ENCODE results near the gene PIGU. TPM values are rescaled to one million over a fixed set of nuclear protein-coding genes. Genes with fewer than 3 reads are reported as not detected.
"Not testable (repeated sequence)": the region's sequence is repeated elsewhere in the genome, so short reads cannot be mapped to it uniquely, and the experiment has no call there.

The PIGU gene
- total RNA-seq, 2 donors from 2014 or later: 35.8 to 41.2 TPM

DNA sequence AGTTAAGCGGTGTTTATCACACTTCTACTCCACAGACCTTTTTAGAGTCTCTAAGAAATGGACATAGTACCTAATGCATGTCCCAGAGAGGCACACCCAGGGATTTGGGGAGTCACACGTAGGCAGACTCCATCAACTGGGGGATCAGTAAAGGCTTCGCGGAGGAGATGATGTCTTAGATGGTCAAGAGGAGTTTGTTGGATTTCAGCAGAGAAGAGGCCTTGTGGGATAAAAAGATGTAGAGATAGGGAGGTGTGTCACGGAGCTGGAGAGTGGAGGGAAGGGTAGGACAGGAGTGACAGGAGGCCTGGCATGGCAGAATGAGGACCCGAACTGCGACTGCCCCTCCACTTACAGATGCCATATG is 151.6 kb downstream of the PIGU start:
- no peak overlapping the region for H3K4me3 ChIP-seq (ENCODE audit: low read length)
- H3K27me3 ChIP-seq (ENCODE audit: control insufficient read depth, insufficient read depth, low read length, poor library complexity, severe bottlenecking): no peaks in the 10 kb centered on the region
- Mint-ChIP-seq H3K4me1 (peaks cover 20% of the 10 kb centered on the region), H3K4me3 (no peak overlapping the region), H3K36me3 (ENCODE audit: low read depth) (peaks cover 74% of the 10 kb centered on the region), H3K27me3 (ENCODE audit: insufficient read depth) (no peaks in the 10 kb centered on the region), H3K9me3 (no peaks in the 10 kb centered on the region), H3K27ac (peak overlapping the region; percentile 12)
- 91% methylated on average over 7 of the region's 7 CpGs for WGBS, 2 experiments (ENCODE audit: insufficient coverage in 1 of 2, insufficient read length in 1 of 2)
- TF ChIP-seq, protein P1, sequence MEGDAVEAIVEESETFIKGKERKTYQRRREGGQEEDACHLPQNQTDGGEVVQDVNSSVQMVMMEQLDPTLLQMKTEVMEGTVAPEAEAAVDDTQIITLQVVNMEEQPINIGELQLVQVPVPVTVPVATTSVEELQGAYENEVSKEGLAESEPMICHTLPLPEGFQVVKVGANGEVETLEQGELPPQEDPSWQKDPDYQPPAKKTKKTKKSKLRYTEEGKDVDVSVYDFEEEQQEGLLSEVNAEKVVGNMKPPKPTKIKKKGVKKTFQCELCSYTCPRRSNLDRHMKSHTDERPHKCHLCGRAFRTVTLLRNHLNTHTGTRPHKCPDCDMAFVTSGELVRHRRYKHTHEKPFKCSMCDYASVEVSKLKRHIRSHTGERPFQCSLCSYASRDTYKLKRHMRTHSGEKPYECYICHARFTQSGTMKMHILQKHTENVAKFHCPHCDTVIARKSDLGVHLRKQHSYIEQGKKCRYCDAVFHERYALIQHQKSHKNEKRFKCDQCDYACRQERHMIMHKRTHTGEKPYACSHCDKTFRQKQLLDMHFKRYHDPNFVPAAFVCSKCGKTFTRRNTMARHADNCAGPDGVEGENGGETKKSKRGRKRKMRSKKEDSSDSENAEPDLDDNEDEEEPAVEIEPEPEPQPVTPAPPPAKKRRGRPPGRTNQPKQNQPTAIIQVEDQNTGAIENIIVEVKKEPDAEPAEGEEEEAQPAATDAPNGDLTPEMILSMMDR (conservative IDR thresholded peaks at IDR 0.05): no peak
- no peak for DNase-seq
- H3K36me3 ChIP-seq (ENCODE audit: control insufficient read depth, insufficient read depth, low read length): peaks cover 80% of the 10 kb centered on the region
- H3K27ac ChIP-seq (ENCODE audit: low read depth, low read length): no peak overlapping the region
- H3K4me1 ChIP-seq (ENCODE audit: control insufficient read depth, insufficient read depth, low read length): peaks cover 3% of the 10 kb centered on the region
- no peak overlapping the region for H3K9ac ChIP-seq (ENCODE audit: extremely low read depth, low read length, poor library complexity, severe bottlenecking)
- H3K9me3 ChIP-seq (ENCODE audit: control insufficient read depth, low read length): no peaks in the 10 kb centered on the region

DNA sequence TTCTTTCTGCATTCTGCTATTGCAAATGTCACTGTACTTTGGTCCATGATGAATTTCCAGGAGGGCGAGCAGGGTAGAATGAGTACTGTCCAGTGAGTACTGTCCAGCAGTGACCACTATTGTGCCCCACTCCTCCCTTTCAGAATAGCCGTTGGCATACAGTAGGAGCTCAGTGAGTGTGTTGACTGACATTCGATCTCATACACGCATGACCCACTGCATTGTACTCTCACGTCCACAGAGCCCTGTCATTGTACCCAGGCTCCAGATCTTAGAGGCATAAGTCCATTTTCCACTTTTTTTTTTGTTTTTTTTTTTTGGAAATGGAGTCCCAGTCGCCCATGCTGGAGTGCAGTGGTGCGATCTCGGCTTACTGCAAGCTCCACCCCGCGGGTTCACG is 152.5 kb downstream of the PIGU start:
- H3K4me3 ChIP-seq (ENCODE audit: low read length): no peak overlapping the region
- Mint-ChIP-seq H3K9me3 (no peaks in the 10 kb centered on the region), H3K27ac (peak overlapping the region; percentile 73), H3K4me3 (no peak overlapping the region), H3K36me3 (ENCODE audit: low read depth) (peaks cover 73% of the 10 kb centered on the region), H3K4me1 (peaks cover 20% of the 10 kb centered on the region), H3K27me3 (ENCODE audit: insufficient read depth) (no peaks in the 10 kb centered on the region)
- TF ChIP-seq, protein P1 (conservative IDR thresholded peaks at IDR 0.05): no peak
- WGBS, 2 experiments (ENCODE audit: insufficient coverage in 1 of 2, insufficient read length in 1 of 2): 83 to 93% methylated on average over 5 to 11 of the region's 11 CpGs
- peaks cover 80% of the 10 kb centered on the region for H3K36me3 ChIP-seq (ENCODE audit: control insufficient read depth, insufficient read depth, low read length)
- peaks cover 3% of the 10 kb centered on the region for H3K4me1 ChIP-seq (ENCODE audit: control insufficient read depth, insufficient read depth, low read length)
- no peaks in the 10 kb centered on the region for H3K9me3 ChIP-seq (ENCODE audit: control insufficient read depth, low read length)
- H3K27me3 ChIP-seq (ENCODE audit: control insufficient read depth, insufficient read depth, low read length, poor library complexity, severe bottlenecking): no peaks in the 10 kb centered on the region
- H3K9ac ChIP-seq (ENCODE audit: extremely low read depth, low read length, poor library complexity, severe bottlenecking): no peak overlapping the region
- no peak overlapping the region for H3K27ac ChIP-seq (ENCODE audit: low read depth, low read length)
- no peak for DNase-seq

DNA sequence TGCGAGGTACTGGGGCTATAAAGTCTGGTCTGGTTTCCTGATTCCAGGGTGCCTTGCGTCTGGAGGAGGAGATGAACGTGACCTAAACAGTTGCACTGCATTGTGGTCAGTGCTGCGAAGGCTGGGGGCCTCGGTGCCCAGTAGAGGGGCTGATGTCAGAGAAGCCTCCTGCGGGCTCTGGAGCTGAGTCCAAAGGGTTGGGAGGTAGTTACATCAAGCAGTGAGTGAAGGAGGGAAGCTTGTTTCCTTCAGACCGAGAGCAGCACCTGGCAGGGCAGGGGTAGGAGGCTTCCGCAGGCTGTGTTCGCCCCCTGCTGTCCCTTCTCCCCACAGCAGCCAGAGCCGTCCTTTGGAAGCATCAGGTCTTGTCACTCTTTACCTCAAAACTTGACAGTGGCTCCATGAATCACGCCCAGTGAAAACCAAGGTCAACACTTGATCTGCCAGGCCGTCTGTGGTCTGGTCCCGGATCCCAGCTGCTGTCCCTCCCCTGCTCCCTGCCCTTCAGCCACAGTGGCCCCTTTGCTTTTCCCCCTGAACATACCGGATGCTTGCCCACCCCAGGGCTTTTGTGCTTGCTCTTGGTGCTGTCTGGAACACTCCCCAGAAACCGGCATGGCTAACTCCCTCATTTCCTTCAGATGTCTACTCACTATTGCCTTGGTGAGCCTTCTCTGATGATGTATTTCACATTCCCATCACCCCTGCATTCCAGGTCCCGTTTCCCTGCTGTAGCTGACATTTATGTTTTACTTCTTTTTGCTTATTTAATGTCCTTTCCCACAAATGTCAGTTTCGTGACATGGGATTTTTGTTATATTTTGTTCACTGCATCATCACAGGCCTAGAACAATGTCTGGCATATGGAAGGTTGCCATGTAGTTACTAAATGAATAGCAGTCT is 153.7 kb downstream of the PIGU start:
- no peaks in the 10 kb centered on the region for H3K27me3 ChIP-seq (ENCODE audit: control insufficient read depth, insufficient read depth, low read length, poor library complexity, severe bottlenecking)
- no peak overlapping the region for H3K9ac ChIP-seq (ENCODE audit: extremely low read depth, low read length, poor library complexity, severe bottlenecking)
- no peak overlapping the region for H3K4me3 ChIP-seq (ENCODE audit: low read length)
- H3K4me1 Mint-ChIP-seq: peaks cover 22% of the 10 kb centered on the region
- WGBS, 2 experiments (ENCODE audit: insufficient coverage in 1 of 2, insufficient read length in 1 of 2): 69 to 70% methylated on average over 11 to 17 of the region's 17 CpGs
- peak overlapping the region; percentile 88 for H3K27ac Mint-ChIP-seq
- peaks cover 66% of the 10 kb centered on the region for H3K36me3 Mint-ChIP-seq (ENCODE audit: low read depth)
- peaks cover 76% of the 10 kb centered on the region for H3K36me3 ChIP-seq (ENCODE audit: control insufficient read depth, insufficient read depth, low read length)
- H3K9me3 Mint-ChIP-seq: no peaks in the 10 kb centered on the region
- TF ChIP-seq, protein P1 (conservative IDR thresholded peaks at IDR 0.05): peak; percentile 92
- peak; percentile 92 for DNase-seq
- H3K27me3 Mint-ChIP-seq (ENCODE audit: insufficient read depth): no peaks in the 10 kb centered on the region
- no peaks in the 10 kb centered on the region for H3K9me3 ChIP-seq (ENCODE audit: control insufficient read depth, low read length)
- H3K4me3 Mint-ChIP-seq: no peak overlapping the region
- H3K27ac ChIP-seq (ENCODE audit: low read depth, low read length): no peak overlapping the region
- H3K4me1 ChIP-seq (ENCODE audit: control insufficient read depth, insufficient read depth, low read length): peaks cover 3% of the 10 kb centered on the region

DNA sequence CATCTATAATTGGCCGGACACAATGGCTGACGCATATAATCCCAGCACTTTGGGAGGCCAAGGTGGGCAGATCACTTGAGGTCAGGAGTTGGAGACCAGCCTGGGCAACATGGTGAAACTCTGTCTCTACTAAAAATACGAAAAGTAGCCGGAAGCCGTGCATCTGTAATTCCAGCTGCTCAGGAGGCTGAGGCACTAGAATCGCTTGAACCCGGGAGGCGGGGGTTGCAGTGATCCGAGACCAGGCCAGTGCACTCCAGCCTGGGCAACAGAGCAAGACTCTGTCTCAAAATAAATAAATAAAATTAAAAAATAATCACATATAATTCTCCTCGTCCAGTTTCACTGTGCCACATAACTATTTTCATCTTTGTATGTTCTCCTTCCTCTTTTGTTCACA is 157.1 kb downstream of the PIGU start:
- H3K27ac Mint-ChIP-seq, H3K4me3 Mint-ChIP-seq: not testable (repeated sequence)
- WGBS, 2 experiments (ENCODE audit: insufficient coverage in 1 of 2, insufficient read length in 1 of 2): 90 to 96% methylated on average over 8 to 10 of the region's 10 CpGs

DNA sequence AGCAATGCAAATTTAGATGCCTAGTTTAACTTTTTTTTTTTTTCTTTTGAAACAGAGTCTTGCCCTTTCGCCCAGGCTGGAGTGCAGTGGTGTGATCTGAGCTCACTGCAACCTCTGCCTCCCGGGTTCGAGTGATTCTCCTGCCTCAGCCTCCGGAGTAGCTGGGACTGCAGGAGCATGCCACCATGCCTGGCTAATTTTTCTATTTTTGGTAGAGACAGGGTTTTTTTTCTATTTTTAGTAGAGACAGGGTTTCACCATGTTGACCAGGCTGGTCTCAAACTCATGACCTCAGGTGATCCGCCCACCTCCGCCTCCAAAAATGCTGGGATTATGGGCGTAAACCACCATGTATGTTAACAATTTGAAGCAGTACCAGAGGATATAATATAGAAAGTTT is 158.0 kb downstream of the PIGU start:
- not testable (repeated sequence) for H3K27ac ChIP-seq (ENCODE audit: low read depth, low read length); H3K9me3 Mint-ChIP-seq; H3K27ac Mint-ChIP-seq; H3K27me3 ChIP-seq (ENCODE audit: control insufficient read depth, insufficient read depth, low read length, poor library complexity, severe bottlenecking); H3K4me1 ChIP-seq (ENCODE audit: control insufficient read depth, insufficient read depth, low read length); H3K4me3 ChIP-seq (ENCODE audit: low read length); H3K9ac ChIP-seq (ENCODE audit: extremely low read depth, low read length, poor library complexity, severe bottlenecking); H3K9me3 ChIP-seq (ENCODE audit: control insufficient read depth, low read length); H3K27me3 Mint-ChIP-seq (ENCODE audit: insufficient read depth); DNase-seq
- H3K36me3 ChIP-seq (ENCODE audit: control insufficient read depth, insufficient read depth, low read length): peaks cover 38% of the 10 kb centered on the region
- Mint-ChIP-seq H3K4me3 (peak overlapping the region; percentile 91), H3K4me1 (peaks cover 31% of the 10 kb centered on the region), H3K36me3 (ENCODE audit: low read depth) (peaks cover 42% of the 10 kb centered on the region)
- WGBS, 2 experiments (ENCODE audit: insufficient coverage in 1 of 2, insufficient read length in 1 of 2): 93 to 97% methylated on average over 7 of the region's 7 CpGs

More for the DNA sequence above, 157.1 kb downstream of the PIGU start:
- not testable (repeated sequence) for H3K9me3 Mint-ChIP-seq; H3K9me3 ChIP-seq (ENCODE audit: control insufficient read depth, low read length); DNase-seq; H3K9ac ChIP-seq (ENCODE audit: extremely low read depth, low read length, poor library complexity, severe bottlenecking); H3K27me3 ChIP-seq (ENCODE audit: control insufficient read depth, insufficient read depth, low read length, poor library complexity, severe bottlenecking); H3K27ac ChIP-seq (ENCODE audit: low read depth, low read length); H3K4me1 ChIP-seq (ENCODE audit: control insufficient read depth, insufficient read depth, low read length); H3K4me3 ChIP-seq (ENCODE audit: low read length); H3K27me3 Mint-ChIP-seq (ENCODE audit: insufficient read depth)
- Mint-ChIP-seq H3K36me3 (ENCODE audit: low read depth) (peaks cover 47% of the 10 kb centered on the region), H3K4me1 (peaks cover 29% of the 10 kb centered on the region)
- H3K36me3 ChIP-seq (ENCODE audit: control insufficient read depth, insufficient read depth, low read length): peaks cover 44% of the 10 kb centered on the region

All from endodermal cell (in vitro differentiated cells).